D721Med (cell line): Measurements from ENCODE around the gene SAFB.

Experiments
- DNase-seq: peaks from one replicate; pipeline ENCODE4 v3.0.0; 2011; ENCODE audit warnings: low spot score; ENCODE audit not compliant: insufficient read length
- FAIRE-seq: peaks from 2 replicates; lab custom pipeline; 2011; peaks lifted over from hg19 to GRCh38; lab: Jason Lieb, UNC
- TF ChIP-seq, protein P1 (sequence below): IDR thresholded peaks from 2 replicates; pipeline ENCODE4 v1.5.1; 2012; ENCODE audit warnings: mild to moderate bottlenecking, control low read depth; ENCODE audit not compliant: insufficient read depth; ENCODE audit errors: missing control alignments

The SAFB gene

DNA sequence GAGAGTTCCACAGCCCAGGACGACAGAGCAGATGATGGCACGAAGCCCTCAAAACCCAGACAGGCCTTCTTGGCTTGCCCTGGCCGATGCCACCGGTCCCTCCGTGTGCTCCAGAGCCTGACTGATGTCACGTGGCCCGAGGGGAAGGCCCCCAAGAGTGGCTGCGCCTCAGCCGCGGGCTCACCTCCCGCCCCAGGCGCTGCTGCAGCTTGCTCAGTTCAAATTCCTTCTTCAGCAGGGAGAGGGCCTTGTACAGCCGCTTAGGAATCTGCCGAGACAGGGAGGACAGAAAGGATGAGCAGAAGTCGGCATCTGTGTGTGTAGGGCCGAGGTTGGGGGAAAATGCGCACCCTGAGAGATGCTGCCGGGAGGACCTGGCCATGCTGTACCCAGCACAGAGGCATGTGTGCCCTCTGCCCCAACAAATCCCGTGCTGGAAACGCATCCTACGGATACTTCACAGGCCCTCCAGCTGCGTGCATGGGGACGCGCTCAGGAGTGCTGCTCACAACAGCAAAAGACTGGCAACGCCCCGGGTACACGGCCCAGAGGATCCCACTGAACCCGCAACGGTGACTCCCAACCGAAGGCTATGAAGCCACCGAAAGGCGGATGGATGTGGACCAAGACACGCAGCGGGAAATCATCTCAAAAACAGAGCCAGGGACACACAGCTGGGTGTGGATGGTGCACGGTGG lies 84.1 kb downstream of the SAFB start:
- TF ChIP-seq, protein P1, sequence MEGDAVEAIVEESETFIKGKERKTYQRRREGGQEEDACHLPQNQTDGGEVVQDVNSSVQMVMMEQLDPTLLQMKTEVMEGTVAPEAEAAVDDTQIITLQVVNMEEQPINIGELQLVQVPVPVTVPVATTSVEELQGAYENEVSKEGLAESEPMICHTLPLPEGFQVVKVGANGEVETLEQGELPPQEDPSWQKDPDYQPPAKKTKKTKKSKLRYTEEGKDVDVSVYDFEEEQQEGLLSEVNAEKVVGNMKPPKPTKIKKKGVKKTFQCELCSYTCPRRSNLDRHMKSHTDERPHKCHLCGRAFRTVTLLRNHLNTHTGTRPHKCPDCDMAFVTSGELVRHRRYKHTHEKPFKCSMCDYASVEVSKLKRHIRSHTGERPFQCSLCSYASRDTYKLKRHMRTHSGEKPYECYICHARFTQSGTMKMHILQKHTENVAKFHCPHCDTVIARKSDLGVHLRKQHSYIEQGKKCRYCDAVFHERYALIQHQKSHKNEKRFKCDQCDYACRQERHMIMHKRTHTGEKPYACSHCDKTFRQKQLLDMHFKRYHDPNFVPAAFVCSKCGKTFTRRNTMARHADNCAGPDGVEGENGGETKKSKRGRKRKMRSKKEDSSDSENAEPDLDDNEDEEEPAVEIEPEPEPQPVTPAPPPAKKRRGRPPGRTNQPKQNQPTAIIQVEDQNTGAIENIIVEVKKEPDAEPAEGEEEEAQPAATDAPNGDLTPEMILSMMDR, result no peak
- DNase-seq (no peak), FAIRE-seq (no peak)

DNA sequence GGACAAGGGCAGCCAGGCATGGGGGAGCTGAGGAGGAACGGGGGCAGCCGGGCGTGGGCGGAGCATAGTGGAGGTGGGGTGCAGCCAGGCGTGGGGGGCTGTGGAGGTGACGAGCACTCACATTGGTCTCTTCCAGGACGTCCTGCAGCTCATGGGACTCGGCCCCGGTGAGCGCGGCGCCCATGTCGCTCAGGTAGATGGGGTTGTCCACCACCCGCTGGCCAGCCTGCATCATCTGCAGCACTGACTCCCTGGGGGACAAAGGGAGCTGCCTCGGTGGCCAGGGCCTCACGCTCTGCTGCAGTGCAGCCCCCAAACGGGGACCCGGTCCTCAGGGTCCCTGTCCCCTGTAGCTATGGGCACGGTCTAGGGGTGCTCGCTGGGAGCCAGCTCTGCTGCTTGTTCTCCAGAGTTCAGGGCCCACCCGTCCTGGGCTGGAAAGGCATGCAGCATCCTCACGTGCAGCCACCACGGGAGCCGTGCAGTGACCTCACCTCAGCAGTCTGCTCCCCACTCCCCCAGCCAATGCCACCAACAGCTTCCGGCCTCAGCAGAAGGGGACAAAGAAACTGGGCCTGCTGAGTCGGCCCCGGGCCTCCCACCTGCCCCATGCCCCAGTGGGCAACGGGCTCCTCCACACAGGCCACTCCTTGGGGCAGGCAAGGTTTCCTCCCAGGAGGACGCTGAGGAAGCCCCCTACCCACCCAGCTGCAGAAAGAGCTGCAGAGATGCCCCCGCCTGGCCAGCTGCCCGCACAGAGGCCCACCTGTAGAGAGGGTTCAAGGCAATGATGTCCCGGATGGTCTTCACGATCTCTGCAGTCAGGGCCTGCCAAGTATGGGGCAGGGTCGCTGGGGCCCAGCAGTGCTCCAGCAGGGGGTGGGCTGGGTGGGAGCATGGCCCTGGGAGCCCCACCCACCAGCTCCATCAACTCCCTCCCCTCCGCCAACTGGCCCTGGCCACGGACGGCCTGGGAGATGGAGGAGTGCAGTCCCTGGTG lies 85.0 kb downstream of the SAFB start:
- FAIRE-seq (no peak), DNase-seq (peak; percentile 16)
- TF ChIP-seq, protein P1, result no peak

DNA sequence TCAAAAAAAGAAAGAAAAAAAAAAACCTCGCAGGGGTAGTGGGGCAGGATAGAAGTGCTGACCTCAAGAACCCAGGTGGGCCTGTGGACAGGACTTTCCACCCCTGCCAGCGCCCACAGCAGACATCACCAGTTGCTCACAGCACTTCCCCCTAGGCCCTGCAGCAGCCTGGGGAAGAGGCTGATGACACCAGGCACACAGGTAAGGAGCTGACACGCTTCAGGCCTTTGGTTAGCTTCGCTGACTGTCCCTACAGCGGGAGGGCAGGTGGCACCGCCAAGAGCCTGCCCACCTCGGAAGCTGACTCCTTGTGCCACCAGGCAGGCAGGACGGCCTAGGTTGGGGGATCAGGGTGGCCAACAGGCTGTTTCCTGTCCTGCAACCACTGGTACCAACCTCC lies 88.1 kb downstream of the SAFB start:
- FAIRE-seq, result no peak
- TF ChIP-seq, protein P1, result no peak
- DNase-seq, result no peak

DNA sequence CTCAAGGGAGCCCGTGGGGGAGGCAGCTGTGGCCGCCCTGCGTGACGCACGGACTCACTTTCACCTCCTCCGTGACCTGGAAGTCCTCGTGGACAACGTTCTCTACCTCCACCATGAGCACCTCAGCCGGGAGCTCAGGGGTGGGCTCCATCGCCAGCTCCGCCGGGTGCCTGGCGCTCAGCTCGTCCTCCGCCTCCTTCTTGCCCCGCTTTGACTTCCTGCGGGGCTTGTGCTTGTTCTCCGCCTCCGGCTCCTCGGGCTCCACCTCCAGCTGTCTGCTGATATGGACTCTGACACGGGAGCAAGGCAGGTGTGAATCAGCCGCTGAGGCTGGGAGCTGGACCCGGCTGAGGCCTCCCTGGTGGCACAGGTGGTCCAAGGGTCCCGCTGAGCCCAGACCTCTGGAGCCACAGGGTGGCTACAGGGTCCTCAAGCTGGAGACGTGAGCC lies 88.9 kb downstream of the SAFB start:
- TF ChIP-seq, protein P1, result no peak
- no peak for FAIRE-seq
- DNase-seq, result no peak

DNA sequence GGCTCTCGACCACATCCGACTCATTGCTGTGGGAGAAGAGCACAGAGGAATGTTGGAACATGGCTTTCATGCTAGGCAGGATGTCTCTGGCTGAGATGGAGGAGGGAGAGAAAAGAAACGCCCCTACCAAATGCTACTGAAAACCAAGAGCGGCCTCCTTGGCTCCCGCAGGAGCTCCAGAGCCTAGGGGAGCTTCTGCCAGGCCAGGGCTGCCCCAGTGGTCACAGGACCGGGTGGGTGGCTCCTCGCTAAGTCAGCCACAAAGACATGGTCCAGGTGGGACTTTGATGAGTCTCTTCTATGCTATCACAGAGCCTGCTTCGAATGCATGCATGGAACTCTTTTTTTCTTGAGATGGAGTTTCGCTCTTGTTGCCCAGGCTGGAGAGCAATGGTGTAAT lies 90.3 kb downstream of the SAFB start:
- no peak for DNase-seq
- TF ChIP-seq, protein P1, result no peak
- no peak for FAIRE-seq

DNA sequence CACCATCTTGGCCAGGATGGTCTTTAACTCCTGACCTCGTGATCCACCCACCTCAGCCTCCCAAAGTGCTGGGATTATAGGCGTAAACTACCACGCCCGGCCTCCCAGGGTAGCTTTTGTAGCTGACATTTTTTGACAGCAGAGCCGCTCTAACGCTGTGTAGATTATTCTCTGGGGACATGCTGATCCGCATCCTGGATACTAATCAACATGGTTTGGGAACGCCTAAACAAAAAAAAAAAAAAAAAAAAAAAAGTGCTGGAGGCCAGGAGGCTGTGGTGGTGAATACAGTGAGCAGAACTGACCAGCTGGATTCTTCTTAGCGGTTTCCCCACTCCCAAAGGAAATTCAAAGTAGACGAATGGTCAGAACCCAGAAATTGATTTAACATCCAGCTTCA lies 91.9 kb downstream of the SAFB start:
- TF ChIP-seq, protein P1, result no peak
- no peak for FAIRE-seq
- DNase-seq, result no peak
